Measurements from ENCODE around the gene RAI1.

Gene RAI1

GRCh38 chr17:17814162-17815061 lies 133.2 kb downstream of the RAI1 start:
- in situ Hi-C loops (cut with MboI; ENCODE audit: low sequenced_read_pairs, unreplicated experiment) = loop anchor here (10.0 kb wide), 1 partner anchor 50 kb away; no protein-coding TSS in a partner anchor
- TF ChIP-seq, protein P1, sequence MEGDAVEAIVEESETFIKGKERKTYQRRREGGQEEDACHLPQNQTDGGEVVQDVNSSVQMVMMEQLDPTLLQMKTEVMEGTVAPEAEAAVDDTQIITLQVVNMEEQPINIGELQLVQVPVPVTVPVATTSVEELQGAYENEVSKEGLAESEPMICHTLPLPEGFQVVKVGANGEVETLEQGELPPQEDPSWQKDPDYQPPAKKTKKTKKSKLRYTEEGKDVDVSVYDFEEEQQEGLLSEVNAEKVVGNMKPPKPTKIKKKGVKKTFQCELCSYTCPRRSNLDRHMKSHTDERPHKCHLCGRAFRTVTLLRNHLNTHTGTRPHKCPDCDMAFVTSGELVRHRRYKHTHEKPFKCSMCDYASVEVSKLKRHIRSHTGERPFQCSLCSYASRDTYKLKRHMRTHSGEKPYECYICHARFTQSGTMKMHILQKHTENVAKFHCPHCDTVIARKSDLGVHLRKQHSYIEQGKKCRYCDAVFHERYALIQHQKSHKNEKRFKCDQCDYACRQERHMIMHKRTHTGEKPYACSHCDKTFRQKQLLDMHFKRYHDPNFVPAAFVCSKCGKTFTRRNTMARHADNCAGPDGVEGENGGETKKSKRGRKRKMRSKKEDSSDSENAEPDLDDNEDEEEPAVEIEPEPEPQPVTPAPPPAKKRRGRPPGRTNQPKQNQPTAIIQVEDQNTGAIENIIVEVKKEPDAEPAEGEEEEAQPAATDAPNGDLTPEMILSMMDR (IDR thresholded peaks at IDR 0.05; ENCODE audit: borderline replicate concordance, control extremely low read depth, extremely low read depth, insufficient read depth, missing control alignments) = no peak
- DNase-seq (ENCODE audit: low spot score) = no peak

DNA sequence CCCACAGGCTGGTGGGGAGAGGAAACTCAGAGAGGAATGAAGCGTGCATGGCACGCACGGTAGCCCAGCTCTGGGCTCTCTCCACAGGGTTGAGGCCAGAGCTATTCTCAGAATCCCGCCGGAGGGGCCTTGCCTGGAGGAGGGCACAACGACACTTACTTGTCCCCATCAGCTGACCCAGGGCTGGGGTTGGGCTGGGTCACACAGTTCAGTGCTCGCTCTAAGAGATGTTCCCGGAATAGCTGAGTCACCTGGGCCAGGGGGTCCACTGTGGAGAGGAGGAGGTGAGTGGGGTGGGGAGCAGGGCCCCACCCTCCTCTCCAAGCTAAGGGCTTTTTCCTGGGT lies 133.8 kb downstream of the RAI1 start:
- TF ChIP-seq, protein P1 (IDR thresholded peaks at IDR 0.05; ENCODE audit: borderline replicate concordance, control extremely low read depth, extremely low read depth, insufficient read depth, missing control alignments) = no peak
- DNase-seq (ENCODE audit: low spot score) = no peak
- in situ Hi-C loops (cut with MboI; ENCODE audit: low sequenced_read_pairs, unreplicated experiment) = loop anchor here (10.0 kb wide), 1 partner anchor 50 kb away; no protein-coding TSS in a partner anchor

DNA sequence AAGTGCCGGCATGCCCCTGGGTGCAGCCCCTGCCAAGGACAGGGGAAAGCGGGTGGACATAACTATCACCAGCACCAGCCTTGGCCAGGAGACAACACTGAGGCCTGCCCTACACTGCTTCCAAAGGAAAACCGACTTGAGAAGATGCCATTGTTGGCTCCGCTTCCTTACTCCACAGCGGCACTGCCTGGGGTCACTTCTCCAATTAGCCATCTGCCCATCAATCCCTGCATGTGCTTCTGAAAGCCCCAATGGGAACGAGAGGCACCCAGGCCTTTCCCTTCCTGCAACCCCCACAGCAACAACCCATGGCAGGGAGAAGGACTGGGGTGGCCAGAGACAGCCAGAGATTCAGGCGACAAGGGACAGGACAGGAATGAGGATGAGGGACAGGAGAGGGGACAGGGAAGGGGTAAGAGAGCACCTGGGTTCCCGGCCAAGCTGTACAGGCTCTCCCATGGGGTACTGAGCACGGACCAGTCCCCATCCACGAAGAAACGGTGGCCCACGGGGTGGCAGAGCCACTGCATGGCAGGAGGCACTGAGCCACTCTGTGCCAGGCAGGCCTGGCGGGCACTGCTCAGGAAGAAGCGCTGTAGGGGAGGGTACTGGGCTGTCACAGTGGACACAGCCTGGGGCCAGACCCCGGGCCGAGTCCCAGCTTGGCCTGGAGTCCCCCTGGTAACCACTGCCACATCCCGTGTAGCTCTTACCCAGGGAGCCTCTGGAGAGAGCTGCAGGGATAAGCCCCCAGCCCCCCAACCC lies 134.4 kb downstream of the RAI1 start:
- TF ChIP-seq, protein P1 (IDR thresholded peaks at IDR 0.05; ENCODE audit: borderline replicate concordance, control extremely low read depth, extremely low read depth, insufficient read depth, missing control alignments) = no peak
- DNase-seq (ENCODE audit: low spot score) = no peak
- in situ Hi-C loops (cut with MboI; ENCODE audit: low sequenced_read_pairs, unreplicated experiment) = loop anchor here (10.0 kb wide), 1 partner anchor 49 kb away; no protein-coding TSS in a partner anchor

- TF ChIP-seq, protein P1 (IDR thresholded peaks at IDR 0.05; ENCODE audit: borderline replicate concordance, control extremely low read depth, extremely low read depth, insufficient read depth, missing control alignments) = no peak
- DNase-seq (ENCODE audit: low spot score) = no peak
- in situ Hi-C loops (cut with MboI; ENCODE audit: low sequenced_read_pairs, unreplicated experiment) = loop anchor here (10.0 kb wide), 1 partner anchor 48 kb away; no protein-coding TSS in a partner anchor
Observed at GRCh38 chr17:17816240-17816814, 135.1 kb downstream of the RAI1 start.

DNA sequence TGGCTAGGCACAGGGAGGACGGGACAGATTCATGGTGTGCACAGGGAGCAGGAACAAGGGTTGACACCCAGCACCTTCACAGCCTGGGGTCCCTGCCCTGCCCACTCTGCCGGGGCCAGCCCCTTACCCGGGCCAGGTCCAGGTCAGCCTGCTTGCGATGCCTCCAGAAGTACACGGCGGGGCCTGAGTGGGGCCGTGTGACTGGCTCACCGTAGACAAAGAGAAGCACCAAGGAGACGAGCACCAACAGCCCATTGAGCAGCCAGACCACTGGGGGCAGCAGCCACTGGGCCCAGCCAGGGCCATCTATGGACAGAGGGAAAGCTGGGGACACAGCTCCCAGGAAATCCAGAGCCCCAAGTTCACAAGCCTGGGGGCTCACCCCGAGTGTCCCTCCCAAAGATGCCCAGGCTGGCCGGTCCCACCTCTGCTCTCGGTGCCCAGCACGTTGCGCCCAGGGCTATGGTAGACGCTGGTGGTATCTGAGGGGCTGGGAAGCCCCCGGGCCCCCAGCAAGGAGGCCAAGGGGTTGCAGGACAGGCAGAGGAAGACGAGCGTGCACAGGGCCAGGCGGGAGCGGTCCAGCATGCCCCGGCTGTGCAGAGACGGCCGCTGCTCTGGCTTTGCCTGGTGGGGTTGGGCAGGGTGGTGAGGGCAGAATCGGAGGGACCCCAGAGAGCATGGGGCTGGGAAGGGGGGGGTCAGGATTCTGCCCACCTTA lies 135.7 kb downstream of the RAI1 start:
- no peak for DNase-seq (ENCODE audit: low spot score)

More for the DNA sequence above, 135.7 kb downstream of the RAI1 start:
- in situ Hi-C loops (cut with MboI; ENCODE audit: low sequenced_read_pairs, unreplicated experiment) = loop anchor here (10.0 kb wide), 1 partner anchor 48 kb away; no protein-coding TSS in a partner anchor
- TF ChIP-seq, protein P1 (IDR thresholded peaks at IDR 0.05; ENCODE audit: borderline replicate concordance, control extremely low read depth, extremely low read depth, insufficient read depth, missing control alignments) = no peak

Measured in GM13976 (cell line).